Parathyroid adenoma (tissue), 2 donors: ENCODE measurements around the gene GPHA2.

Experiments used
- H2AFZ ChIP-seq: fragments of 300-600 bp; sonication (generic); one replicate; pipeline ENCODE4 v1.7.0; 2017; ENCODE audit warnings: antibody characterized with exemption, mild to moderate bottlenecking
- H3K27ac ChIP-seq: fragments of 300-600 bp; sonication (generic); one replicate; pipeline ENCODE4 v1.7.0; 2017
- H3K27me3 ChIP-seq: fragments of 300-600 bp; sonication (generic); one replicate; pipeline ENCODE4 v1.7.0; 2017; ENCODE audit warnings: low read length; ENCODE audit not compliant: control insufficient read depth, insufficient read depth
- H3K36me3 ChIP-seq: fragments of 300-600 bp; sonication (generic); one replicate; pipeline ENCODE4 v1.7.0; 2017; ENCODE audit warnings: low read length; ENCODE audit not compliant: control insufficient read depth, insufficient read depth
- H3K4me1 ChIP-seq: fragments of 300-600 bp; sonication (generic); one replicate; pipeline ENCODE4 v1.7.0; 2017; ENCODE audit warnings: control low read depth
- H3K4me2 ChIP-seq: fragments of 300-600 bp; sonication (generic); one replicate; pipeline ENCODE4 v1.7.0; 2017; ENCODE audit warnings: low read length
- H3K4me3 ChIP-seq: fragments of 300-600 bp; sonication (generic); one replicate; pipeline ENCODE4 v1.7.0; 2017; ENCODE audit warnings: low read depth, low read length
- H3K79me2 ChIP-seq: fragments of 300-600 bp; sonication (generic); one replicate; pipeline ENCODE4 v1.7.0; 2017; ENCODE audit warnings: control low read depth
- H3K9ac ChIP-seq: fragments of 300-600 bp; sonication (generic); one replicate; pipeline ENCODE4 v1.7.0; 2017; ENCODE audit warnings: mild to moderate bottlenecking
- H3K9me3 ChIP-seq: fragments of 300-600 bp; sonication (generic); one replicate; pipeline ENCODE4 v1.7.0; 2017; ENCODE audit warnings: low read length; ENCODE audit not compliant: control insufficient read depth
- CTCF ChIP-seq: fragments of 300-600 bp; sonication (generic); IDR thresholded peaks from one replicate; pipeline ENCODE4 v1.7.0; 2017; ENCODE audit warnings: antibody characterized with exemption, mild to moderate bottlenecking
- donor health status: primary hyperparathyroidism.

GPHA2 gene

GRCh38 chr11:64925536-64926436, 9.9 kb downstream of the GPHA2 start:
- Histone ChIP-seq H3K27me3 (no peaks in the 10 kb centered on the region), H3K36me3 (no peaks in the 10 kb centered on the region), H3K27ac (no peak overlapping the region), H3K79me2 (no peaks in the 10 kb centered on the region), H3K9me3 (no peaks in the 10 kb centered on the region), H3K4me2 (peak overlapping the region; percentile 96), H3K9ac (no peak overlapping the region), H3K4me3 (peak overlapping the region; percentile 80), H3K4me1 (peaks cover 2% of the 10 kb centered on the region), H2AFZ (no peak overlapping the region)
- TF ChIP-seq CTCF, result no peak

DNA sequence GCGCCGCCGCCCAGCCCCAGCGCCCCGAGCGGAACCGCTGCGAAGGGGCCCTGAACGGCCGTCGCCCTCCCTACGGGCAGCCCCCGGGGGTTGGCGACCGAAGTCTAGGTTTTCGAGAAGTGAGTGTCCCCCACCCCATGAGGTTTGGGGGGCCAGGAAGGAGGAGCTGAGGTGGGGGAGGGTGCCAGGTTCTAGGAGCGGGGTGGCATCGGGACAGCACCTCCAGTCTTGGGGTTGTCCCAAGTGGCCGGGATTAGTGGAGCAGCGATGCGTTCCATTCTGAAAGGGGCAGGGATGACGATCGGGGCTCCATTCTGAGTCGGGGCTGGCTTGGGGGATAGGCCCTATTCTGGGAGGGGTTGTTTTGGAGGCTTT, 10.8 kb downstream of the GPHA2 start:
- Histone ChIP-seq H3K4me3 (peak overlapping the region; percentile 80), H3K36me3 (no peaks in the 10 kb centered on the region), H2AFZ (peak overlapping the region; percentile 89), H3K79me2 (no peaks in the 10 kb centered on the region), H3K27me3 (no peaks in the 10 kb centered on the region), H3K9ac (peak overlapping the region; percentile 53), H3K9me3 (no peaks in the 10 kb centered on the region), H3K4me2 (peak overlapping the region; percentile 96), H3K27ac (no peak overlapping the region), H3K4me1 (peaks cover 2% of the 10 kb centered on the region)
- no peak for TF ChIP-seq CTCF

- Histone ChIP-seq H3K27ac (peak within 1 kb of the TSS; percentile 85), H3K4me2 (peak within 1 kb of the TSS; percentile 96), H3K36me3 (no peaks in the 10 kb centered on the region), H3K79me2 (no peaks in the 10 kb centered on the region), H3K4me1 (peaks cover 2% of the 10 kb centered on the region), H3K27me3 (no peaks in the 10 kb centered on the region), H3K9ac (peak within 1 kb of the TSS; percentile 53), H2AFZ (peak within 1 kb of the TSS; percentile 89), H3K4me3 (peak within 1 kb of the TSS; percentile 80), H3K9me3 (no peaks in the 10 kb centered on the region)
- TF ChIP-seq CTCF, result no peak
Measured at GRCh38 chr11:64923944-64924909, 11.5 kb downstream of the GPHA2 start, which contains the start of gene PPP2R5B. Gene PPP2R5B, plus strand, starts transcription at chr11:64924689. Its CDS starts 1,046 bp downstream, at chr11:64925735.

DNA sequence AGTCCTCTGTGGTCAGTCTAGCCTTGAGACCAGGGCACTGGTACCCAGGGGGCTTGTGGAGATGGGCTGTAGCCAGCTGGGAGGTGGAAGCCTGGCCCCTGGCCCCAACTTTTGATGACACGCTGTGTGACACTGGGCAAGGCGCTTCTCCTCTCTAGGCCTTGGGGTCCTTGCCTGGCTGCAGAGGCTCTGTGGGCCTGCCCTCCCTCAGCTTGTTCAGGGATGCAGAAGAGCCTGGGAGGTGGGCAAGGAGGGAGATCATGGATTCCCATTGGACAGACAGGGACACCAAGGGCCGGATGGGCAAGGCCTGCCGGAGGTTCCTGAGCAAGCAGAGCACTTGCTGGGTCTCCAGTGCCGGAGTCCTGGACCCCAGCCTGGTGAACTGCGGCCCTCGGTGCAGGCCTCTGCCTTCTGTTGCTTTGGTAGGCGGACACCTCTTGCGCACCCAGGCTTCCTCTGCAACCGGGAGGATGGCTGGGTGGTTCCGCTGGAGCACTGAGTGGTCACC, 12.5 kb downstream of the GPHA2 start:
- Histone ChIP-seq H3K4me2 (no peak overlapping the region), H3K9me3 (no peaks in the 10 kb centered on the region), H3K36me3 (no peaks in the 10 kb centered on the region), H2AFZ (no peak overlapping the region), H3K4me1 (peaks cover 2% of the 10 kb centered on the region), H3K79me2 (no peaks in the 10 kb centered on the region), H3K9ac (no peak overlapping the region), H3K4me3 (no peak overlapping the region), H3K27me3 (no peaks in the 10 kb centered on the region), H3K27ac (no peak overlapping the region)
- no peak for TF ChIP-seq CTCF
